ENCODE measurements around the gene MAP7D1. TPM values are rescaled to one million over a fixed set of nuclear protein-coding genes. Genes with fewer than 3 reads are reported as not detected.

Gene MAP7D1
- total RNA-seq, 1 experiment from 2014 or later, result 212 TPM

- TF ChIP-seq REST (IDR thresholded peaks at IDR 0.05; ENCODE audit: insufficient read depth in 1 of 2, low read depth in 2 of 2, low read length in 1 of 2) (no peak), SIN3A (IDR thresholded peaks at IDR 0.05; ENCODE audit: borderline replicate concordance, insufficient read depth, low read depth, low read length) (no peak), CTCF (IDR thresholded peaks at IDR 0.05) (no peak), TCF7L2 (IDR thresholded peaks at IDR 0.05; ENCODE audit: low read depth, low read length) (no peak), POLR2AphosphoS5 (IDR thresholded peaks at IDR 0.05; ENCODE audit: low read depth, low read length) (no peak)
- no peak for DNase-seq (ENCODE audit: low read depth, low spot score)
- H3K4me3 ChIP-seq (ENCODE audit: low read depth in 2 of 2, low read length in 2 of 2), result no peak overlapping the region
- in situ Hi-C loops (cut with HindIII; ENCODE audit: low pct_unique_long_range_greater_than_20kb, low sequenced_read_pairs) (no loop called here), intact Hi-C loops (cut with micrococcal nuclease; ENCODE audit: unreplicated experiment) (no loop called here)
- ATAC-seq, result no peak
- no peak overlapping the region for H3K27ac ChIP-seq (ENCODE audit: low read length)
- H3K27me3 ChIP-seq (ENCODE audit: control insufficient read depth, insufficient read depth, low read length), result peaks cover 2% of the 10 kb centered on the region; the same call in 1 of the 2 replicates
- no peaks in the 10 kb centered on the region for H3K9me3 ChIP-seq (ENCODE audit: control insufficient read depth, insufficient read depth, low read depth, low read length)
- no TSS peak for BruUV-seq (replicated peaks)
- H3K36me3 ChIP-seq (ENCODE audit: control insufficient read depth, insufficient read depth, low read length), result no peaks in the 10 kb centered on the region
- 0 out of 2 replicates have a peak, but pooled peaks cover 6% of the 10 kb centered on the region for H3K4me1 ChIP-seq (ENCODE audit: control insufficient read depth, insufficient read depth, low read length)
- ChIA-PET POLR2A (no interaction called here), CTCF (no interaction called here)
Measured at GRCh38 chr1:36126797-36127500, 29.0 kb upstream of the MAP7D1 start.

DNA sequence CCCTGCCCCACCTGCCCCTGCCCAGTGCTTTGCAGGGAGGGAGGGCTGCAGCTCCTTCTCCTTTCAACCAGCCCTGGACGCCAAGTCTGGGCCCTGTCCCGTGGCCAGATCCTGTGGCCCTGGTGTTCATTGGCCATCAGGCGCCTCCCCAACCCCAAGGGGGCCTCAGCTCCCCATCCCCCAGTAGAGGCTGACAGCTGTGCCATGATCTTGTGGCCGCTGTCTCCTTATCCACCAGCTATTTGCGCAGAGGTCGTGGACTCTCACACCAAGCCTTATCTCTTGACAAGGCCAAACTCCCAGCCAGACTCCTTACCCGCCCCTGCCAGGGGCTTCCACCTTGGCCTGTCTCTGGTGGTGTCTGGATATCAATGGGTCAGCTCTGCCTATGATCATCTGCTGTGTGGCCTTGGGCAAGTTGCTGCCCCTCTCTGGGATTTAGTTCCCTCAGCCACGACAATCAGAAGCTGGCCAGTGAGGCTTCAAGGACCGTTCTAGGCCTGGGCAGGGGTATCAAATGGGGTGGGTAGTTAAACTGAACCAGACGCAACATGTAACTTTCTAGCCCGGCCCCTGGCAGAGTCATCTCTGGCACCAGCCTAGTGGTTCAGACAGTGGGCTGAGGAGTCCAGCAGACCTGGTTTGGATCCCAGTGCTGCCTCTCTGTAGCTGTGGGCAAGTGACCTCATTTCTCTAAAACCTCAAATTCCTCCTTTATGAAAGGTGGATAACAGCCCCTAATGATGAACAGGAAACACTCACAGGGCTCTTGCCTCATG is 27.6 kb upstream of the MAP7D1 start:
- no peak for TF ChIP-seq SIN3A (IDR thresholded peaks at IDR 0.05; ENCODE audit: borderline replicate concordance, insufficient read depth, low read depth, low read length)
- TF ChIP-seq TCF7L2 (IDR thresholded peaks at IDR 0.05; ENCODE audit: low read depth, low read length), result no peak
- no peak for TF ChIP-seq POLR2AphosphoS5 (IDR thresholded peaks at IDR 0.05; ENCODE audit: low read depth, low read length)
- no peak for TF ChIP-seq REST (IDR thresholded peaks at IDR 0.05; ENCODE audit: insufficient read depth in 1 of 2, low read depth in 2 of 2, low read length in 1 of 2)
- no peak for TF ChIP-seq CTCF (IDR thresholded peaks at IDR 0.05)
- no peak overlapping the region for H3K27ac ChIP-seq (ENCODE audit: low read length)
- H3K36me3 ChIP-seq (ENCODE audit: control insufficient read depth, insufficient read depth, low read length), result no peaks in the 10 kb centered on the region
- BruUV-seq (replicated peaks), result no TSS peak
- H3K9me3 ChIP-seq (ENCODE audit: control insufficient read depth, insufficient read depth, low read depth, low read length), result no peaks in the 10 kb centered on the region
- H3K4me1 ChIP-seq (ENCODE audit: control insufficient read depth, insufficient read depth, low read length), result 0 out of 2 replicates have a peak, but pooled peaks cover 6% of the 10 kb centered on the region
- DNase-seq (ENCODE audit: low read depth, low spot score) (no peak), ATAC-seq (no peak)
- ChIA-PET CTCF (interaction anchor here (0.6 to 0.7 kb wide), 3 partner anchors 18 to 696 kb away, joined by 3 to 7 read pairs (median 6); no protein-coding TSS in a partner anchor), POLR2A (interaction anchor here (0.7 kb wide), 1 partner anchor 64 kb away, joined by 8 read pairs; no protein-coding TSS in a partner anchor)
- intact Hi-C loops (cut with micrococcal nuclease; ENCODE audit: unreplicated experiment), result no loop called here
- H3K4me3 ChIP-seq (ENCODE audit: low read depth in 2 of 2, low read length in 2 of 2), result no peak overlapping the region
- in situ Hi-C loops (cut with HindIII; ENCODE audit: low pct_unique_long_range_greater_than_20kb, low sequenced_read_pairs), result no loop called here
- peaks cover 2% of the 10 kb centered on the region; the same call in 1 of the 2 replicates for H3K27me3 ChIP-seq (ENCODE audit: control insufficient read depth, insufficient read depth, low read length)
